Glomerular endothelial cell (primary cell): ENCODE results near the gene MARCKS. TPM values are rescaled to one million over a fixed set of nuclear protein-coding genes. Genes with fewer than 3 reads are reported as not detected.

Experiments
- DNase-seq: peaks from one replicate; pipeline ENCODE4 v3.0.0-alpha.2; 2011; ENCODE audit warnings: low read depth, low spot score; ENCODE audit errors: extremely low read depth
- total RNA-seq: library from RNA; depleted of rRNA; stranded (reverse); fragments of >200 nt; gene quantifications from 2 replicates; pipeline ENCODE4 v1.2.3, GENCODE V29; 2015

Gene MARCKS
- total RNA-seq, 1 donor from 2014 or later = 440 TPM

GRCh38 chr6:113848811-113849210 is 8.3 kb upstream of the MARCKS start:
- no peak for DNase-seq

- no peak for DNase-seq
Observed at GRCh38 chr6:113853252-113853651, 3.9 kb upstream of the MARCKS start.

- no peak for DNase-seq
Observed at GRCh38 chr6:113854531-113855499, 2.3 kb upstream of the MARCKS start.

- no peak for DNase-seq
Observed at GRCh38 chr6:113855500-113856374, 1.4 kb upstream of the MARCKS start.

- DNase-seq = no peak
Observed at GRCh38 chr6:113856375-113856624, 845 bp upstream of the MARCKS start.

- no peak for DNase-seq
Observed at GRCh38 chr6:113857556-113858479, 673 bp downstream of the MARCKS start.

- DNase-seq = no peak
Observed at GRCh38 chr6:113858480-113859348, 1.6 kb downstream of the MARCKS start.

- DNase-seq = no peak
Observed at GRCh38 chr6:113859349-113860180, 2.4 kb downstream of the MARCKS start.

- DNase-seq = no peak
Observed at GRCh38 chr6:113860181-113860955, 3.2 kb downstream of the MARCKS start.

- no peak for DNase-seq
Observed at GRCh38 chr6:113862112-113862511, 5.0 kb downstream of the MARCKS start.

GRCh38 chr6:113870917-113871316 is 13.8 kb downstream of the MARCKS start:
- DNase-seq = no peak

GRCh38 chr6:113871975-113872374 is 14.8 kb downstream of the MARCKS start:
- DNase-seq = no peak

GRCh38 chr6:113873043-113873667 is 16.0 kb downstream of the MARCKS start:
- no peak for DNase-seq

- no peak for DNase-seq
Observed at GRCh38 chr6:113875470-113875869, 18.3 kb downstream of the MARCKS start.

- DNase-seq = no peak
Observed at GRCh38 chr6:113876695-113877094, 19.6 kb downstream of the MARCKS start.

- no peak for DNase-seq
Observed at GRCh38 chr6:113879186-113880096, 22.3 kb downstream of the MARCKS start.
